Neuronal stem cell (in vitro differentiated cells): ENCODE results near the gene TMED10.
"Not testable (repeated sequence)": the region's sequence is repeated elsewhere in the genome, so short reads cannot be mapped to it uniquely, and the experiment has no call there.

Experiments
- DNase-seq: peaks from one replicate; pipeline ENCODE4 v3.0.0-alpha.2; 2013; ENCODE audit warnings: low spot score
- H2AFZ ChIP-seq: one replicate; pipeline ENCODE4 v1.6.1; 2013; ENCODE audit warnings: mild to moderate bottlenecking, low read length, inconsistent platforms
- H2AK5ac ChIP-seq: 2 replicates; pipeline ENCODE4 v1.6.1; 2013; ENCODE audit warnings: low read depth, mild to moderate bottlenecking, inconsistent platforms, low read length, moderate library complexity, mixed read lengths
- H2BK120ac ChIP-seq: 2 replicates; pipeline ENCODE4 v1.6.1; 2013; ENCODE audit warnings: low read depth, mild to moderate bottlenecking, inconsistent platforms, low read length, moderate library complexity, mixed read lengths
- H2BK12ac ChIP-seq: one replicate; pipeline ENCODE4 v1.6.1; 2013; ENCODE audit warnings: low read length, inconsistent platforms
- H2BK15ac ChIP-seq: 2 replicates; pipeline ENCODE4 v1.6.1; 2013; ENCODE audit warnings: mild to moderate bottlenecking, low read length, inconsistent platforms, mixed read lengths
- H2BK5ac ChIP-seq: one replicate; pipeline ENCODE4 v1.6.1; 2013; ENCODE audit warnings: inconsistent platforms, mild to moderate bottlenecking, low read length, moderate library complexity
- H3K14ac ChIP-seq: one replicate; pipeline ENCODE4 v1.6.1; 2013; ENCODE audit warnings: low read length, inconsistent platforms
- H3K18ac ChIP-seq: 2 replicates; pipeline ENCODE4 v1.6.1; 2013; ENCODE audit warnings: low read length, inconsistent platforms
- H3K23ac ChIP-seq: 2 replicates; pipeline ENCODE4 v1.6.1; 2013; ENCODE audit warnings: low read depth, mild to moderate bottlenecking, mixed read lengths, low read length, inconsistent platforms; ENCODE audit not compliant: poor library complexity
- H3K27ac ChIP-seq: replicated peaks from 3 replicates; pipeline ENCODE4 v1.5.1; 2013; ENCODE audit warnings: low read length, inconsistent platforms
- H3K27me3 ChIP-seq, 3 experiments: 2 replicates each; pipeline ENCODE4 v1.6.1; 2013; ENCODE audit warnings: low read length in 3 of 3, mild to moderate bottlenecking in 2 of 3, inconsistent platforms in 1 of 3, low read depth in 1 of 3, mixed read lengths in 1 of 3, moderate library complexity in 1 of 3; ENCODE audit not compliant: control insufficient read depth in 3 of 3, insufficient read depth in 3 of 3
- H3K36me3 ChIP-seq, 2 donors: replicated peaks in 1 of 2; 2 replicates each; pipeline ENCODE4 v1.6.1; 2013; ENCODE audit warnings: low read length in 2 of 2; ENCODE audit not compliant: control insufficient read depth in 2 of 2, insufficient read depth in 2 of 2
- H3K4ac ChIP-seq: 2 replicates; pipeline ENCODE4 v1.6.1; 2013; ENCODE audit warnings: inconsistent platforms, mild to moderate bottlenecking, low read length, moderate library complexity
- H3K4me1 ChIP-seq, 2 donors: 1 replicate in 1 of 2; 2 replicates in 1 of 2; pipeline ENCODE4 v1.6.1; 2013; ENCODE audit warnings: low read length in 2 of 2, low read depth in 1 of 2; ENCODE audit not compliant: control insufficient read depth in 2 of 2, insufficient read depth in 1 of 2
- H3K4me2 ChIP-seq: one replicate; pipeline ENCODE4 v1.6.1; 2013; ENCODE audit warnings: mild to moderate bottlenecking, low read length, inconsistent platforms; ENCODE audit not compliant: insufficient read depth, poor library complexity, severe bottlenecking
- H3K4me3 ChIP-seq, 2 donors: 2 replicates each; pipeline ENCODE4 v1.5.1; 2013; ENCODE audit warnings: low read length in 2 of 2, mild to moderate bottlenecking in 2 of 2, inconsistent platforms in 1 of 2, moderate library complexity in 1 of 2
- H3K79me1 ChIP-seq: one replicate; pipeline ENCODE4 v1.6.1; 2013; ENCODE audit warnings: low read depth, mild to moderate bottlenecking, inconsistent platforms, low read length, moderate library complexity
- H3K9ac ChIP-seq: one replicate; pipeline ENCODE4 v1.6.1; 2013; ENCODE audit warnings: mild to moderate bottlenecking, low read depth, low read length, inconsistent platforms; ENCODE audit not compliant: poor library complexity
- H3K9me3 ChIP-seq, 2 donors: replicated peaks in 1 of 2; 2 replicates each; pipeline versions ENCODE3 to v1.6.1; 2013; ENCODE audit warnings: low read length in 2 of 2, mild to moderate bottlenecking in 2 of 2, inconsistent platforms in 1 of 2, low read depth in 1 of 2, mixed read lengths in 1 of 2, moderate library complexity in 1 of 2; ENCODE audit not compliant: control insufficient read depth in 2 of 2, insufficient read depth in 1 of 2
- H4K8ac ChIP-seq: one replicate; pipeline ENCODE4 v1.6.1; 2013; ENCODE audit warnings: low read depth, mild to moderate bottlenecking, inconsistent platforms, low read length, moderate library complexity
- H4K91ac ChIP-seq: one replicate; pipeline ENCODE4 v1.6.1; 2013; ENCODE audit warnings: low read length, low read depth, mild to moderate bottlenecking, inconsistent platforms; ENCODE audit not compliant: poor library complexity
- WGBS, 2 donors: extraction: QIAGEN DNeasy Blood & Tissue Kit; methylation state at CpG; one replicate each; pipeline ENCODE4 v1.1.7; 2013; ENCODE audit warnings: missing lambda C conversion rate in 2 of 2, mixed read lengths in 1 of 2; ENCODE audit not compliant: insufficient read length in 2 of 2, insufficient replicate concordance in 1 of 2; ENCODE audit errors: extremely low coverage in 2 of 2; 5-methylcytosine and 5-hydroxymethylcytosine counted together

TMED10 gene

GRCh38 chr14:75127903-75128595 is 48.4 kb downstream of the TMED10 start:
- H3K4ac ChIP-seq: no peak overlapping the region
- H3K14ac ChIP-seq: no peak overlapping the region
- H3K9ac ChIP-seq: no peak overlapping the region
- no peak overlapping the region for H2BK5ac ChIP-seq
- no peak overlapping the region for H3K18ac ChIP-seq
- H2AK5ac ChIP-seq: no peak overlapping the region
- H4K91ac ChIP-seq: no peak overlapping the region
- H2BK15ac ChIP-seq: no peak overlapping the region
- H3K27ac ChIP-seq: no peak overlapping the region
- peaks cover 1 to 25% of the 10 kb centered on the region in 2 donors for H3K36me3 ChIP-seq
- WGBS, 2 donors: no CpG with 5 or more reads among the region's 10 CpGs
- H2AFZ ChIP-seq: no peak overlapping the region
- H3K23ac ChIP-seq: no peak overlapping the region
- no peak for DNase-seq
- H3K79me1 ChIP-seq: peaks cover 2% of the 10 kb centered on the region
- H3K4me1 ChIP-seq: peaks cover 0 to 10% of the 10 kb centered on the region in 2 donors
- H3K4me3 ChIP-seq: peak overlapping the region in 1 of 2 donors; percentile 90
- H2BK12ac ChIP-seq: no peak overlapping the region
- no peak overlapping the region for H4K8ac ChIP-seq
- H3K4me2 ChIP-seq: no peak overlapping the region
- H2BK120ac ChIP-seq: no peak overlapping the region
- no peaks in the 10 kb centered on the region for H3K27me3 ChIP-seq
- H3K9me3 ChIP-seq: no peaks in the 10 kb centered on the region

- H3K14ac ChIP-seq, H4K91ac ChIP-seq, H3K23ac ChIP-seq, H2BK12ac ChIP-seq, H3K9me3 ChIP-seq, H2BK120ac ChIP-seq, DNase-seq, H3K9ac ChIP-seq, H2BK15ac ChIP-seq, H3K4me1 ChIP-seq, H2AK5ac ChIP-seq, H3K4ac ChIP-seq, H3K79me1 ChIP-seq, H2BK5ac ChIP-seq, H3K18ac ChIP-seq, H3K27me3 ChIP-seq, H3K27ac ChIP-seq: not testable (repeated sequence)
- no CpG with 5 or more reads among the region's 16 CpGs for WGBS, 2 donors
- Histone ChIP-seq H3K4me3 (peak overlapping the region in 1 of 2 donors; percentile 90), H3K36me3 (peaks cover 1 to 19% of the 10 kb centered on the region in 2 donors), H3K4me2 (peak overlapping the region; percentile 61), H4K8ac (peak overlapping the region; percentile 3), H2AFZ (peak overlapping the region; percentile 97)
Observed at GRCh38 chr14:75127474-75127820, 49.0 kb downstream of the TMED10 start.

GRCh38 chr14:75126679-75127473 is 49.5 kb downstream of the TMED10 start, which contains the start of gene NEK9:
Gene NEK9 (minus strand): TSS chr14:75127048. CDS start chr14:75126921, 127 bp downstream.
- peaks cover 1 to 16% of the 10 kb centered on the region in 2 donors for H3K36me3 ChIP-seq
- peaks cover 2% of the 10 kb centered on the region for H3K79me1 ChIP-seq
- no CpG with 5 or more reads among the region's 76 CpGs for WGBS, 2 donors
- H3K18ac ChIP-seq: peak within 1 kb of the TSS; percentile 94
- peak; percentile 55 for DNase-seq
- H3K14ac ChIP-seq: no peak within 1 kb of the TSS
- H3K23ac ChIP-seq: peak within 1 kb of the TSS; percentile 94
- peak within 1 kb of the TSS; percentile 55 for H3K27ac ChIP-seq
- no peak within 1 kb of the TSS for H2BK120ac ChIP-seq
- peak within 1 kb of the TSS; percentile 97 for H2AFZ ChIP-seq
- peak within 1 kb of the TSS; percentile 98 for H3K9ac ChIP-seq
- H4K91ac ChIP-seq: no peak within 1 kb of the TSS
- no peak within 1 kb of the TSS for H3K4ac ChIP-seq
- peak within 1 kb of the TSS; percentile 3 for H4K8ac ChIP-seq
- no peak within 1 kb of the TSS for H2AK5ac ChIP-seq
- H2BK12ac ChIP-seq: no peak within 1 kb of the TSS
- H3K27me3 ChIP-seq: no peaks in the 10 kb centered on the region
- H3K9me3 ChIP-seq: no peaks in the 10 kb centered on the region
- H2BK15ac ChIP-seq: no peak within 1 kb of the TSS
- H2BK5ac ChIP-seq: peak within 1 kb of the TSS; percentile 14
- peaks cover 0 to 10% of the 10 kb centered on the region in 2 donors for H3K4me1 ChIP-seq
- H3K4me2 ChIP-seq: peak within 1 kb of the TSS; percentile 61
- peak within 1 kb of the TSS; percentile 90 to 96 for H3K4me3 ChIP-seq

- no peak overlapping the region for H3K27ac ChIP-seq
- no peak overlapping the region for H2BK15ac ChIP-seq
- no peak overlapping the region for H4K8ac ChIP-seq
- H3K9ac ChIP-seq: no peak overlapping the region
- no peak overlapping the region for H3K14ac ChIP-seq
- H2AK5ac ChIP-seq: no peak overlapping the region
- H3K4me3 ChIP-seq: peak overlapping the region; percentile 90 to 96
- no peak overlapping the region for H2BK5ac ChIP-seq
- no peak overlapping the region for H2BK12ac ChIP-seq
- no peaks in the 10 kb centered on the region for H3K27me3 ChIP-seq
- H3K4me2 ChIP-seq: peak overlapping the region; percentile 61
- no peak overlapping the region for H4K91ac ChIP-seq
- WGBS, 2 donors: no CpG with 5 or more reads among the region's 6 CpGs
- no peak overlapping the region for H3K4ac ChIP-seq
- peak overlapping the region; percentile 97 for H2AFZ ChIP-seq
- no peak overlapping the region for H3K18ac ChIP-seq
- H2BK120ac ChIP-seq: no peak overlapping the region
- H3K9me3 ChIP-seq: no peaks in the 10 kb centered on the region
- peaks cover 2% of the 10 kb centered on the region for H3K79me1 ChIP-seq
- H3K4me1 ChIP-seq: peaks cover 0 to 10% of the 10 kb centered on the region in 2 donors
- peaks cover 1 to 9% of the 10 kb centered on the region in 2 donors for H3K36me3 ChIP-seq
- H3K23ac ChIP-seq: no peak overlapping the region
- DNase-seq: no peak
Observed at GRCh38 chr14:75126121-75126544, 50.3 kb downstream of the TMED10 start.
